Neutrophil (primary cell): ENCODE results near the gene GART.

Source experiments
- H3K27ac ChIP-seq: fragments of 200-600 bp; sonication (generic); 2 replicates; pipeline ENCODE4 v1.5.1; 2016; ENCODE audit warnings: mild to moderate bottlenecking, moderate library complexity
- H3K27me3 ChIP-seq: fragments of 200-600 bp; sonication (generic); 2 replicates; pipeline ENCODE4 v1.6.0; 2016; ENCODE audit warnings: mild to moderate bottlenecking
- H3K36me3 ChIP-seq: fragments of 200-600 bp; sonication (generic); 2 replicates; pipeline ENCODE4 v1.5.1; 2017
- H3K4me1 ChIP-seq, 2 experiments: fragments of 200-600 bp in 1 of 2; sonication (generic) in 1 of 2; 1 replicate in 1 of 2; 2 replicates in 1 of 2; pipeline versions ENCODE4 v1.5.1 to v1.6.1; 2013 to 2016; ENCODE audit warnings: low read depth in 1 of 2, low read length in 1 of 2, mild to moderate bottlenecking in 1 of 2, moderate library complexity in 1 of 2; ENCODE audit not compliant: control insufficient read depth in 1 of 2, insufficient read depth in 1 of 2
- H3K4me3 ChIP-seq, 2 experiments: fragments of 200-600 bp in 1 of 2; sonication (generic) in 1 of 2; 1 replicate in 1 of 2; 2 replicates in 1 of 2; pipeline ENCODE4 v1.5.1; 2013 to 2016; ENCODE audit warnings: low read depth in 1 of 2, low read length in 1 of 2, mild to moderate bottlenecking in 1 of 2, moderate library complexity in 1 of 2
- H3K9me3 ChIP-seq: fragments of 200-600 bp; sonication (generic); 2 replicates; pipeline ENCODE4 v1.5.1; 2016
- TF ChIP-seq, protein P1 (sequence below): fragments of 200-600 bp; sonication (generic); IDR thresholded peaks from 2 replicates; pipeline ENCODE4 v1.5.1; 2016; ENCODE audit warnings: antibody characterized with exemption

Gene GART

DNA sequence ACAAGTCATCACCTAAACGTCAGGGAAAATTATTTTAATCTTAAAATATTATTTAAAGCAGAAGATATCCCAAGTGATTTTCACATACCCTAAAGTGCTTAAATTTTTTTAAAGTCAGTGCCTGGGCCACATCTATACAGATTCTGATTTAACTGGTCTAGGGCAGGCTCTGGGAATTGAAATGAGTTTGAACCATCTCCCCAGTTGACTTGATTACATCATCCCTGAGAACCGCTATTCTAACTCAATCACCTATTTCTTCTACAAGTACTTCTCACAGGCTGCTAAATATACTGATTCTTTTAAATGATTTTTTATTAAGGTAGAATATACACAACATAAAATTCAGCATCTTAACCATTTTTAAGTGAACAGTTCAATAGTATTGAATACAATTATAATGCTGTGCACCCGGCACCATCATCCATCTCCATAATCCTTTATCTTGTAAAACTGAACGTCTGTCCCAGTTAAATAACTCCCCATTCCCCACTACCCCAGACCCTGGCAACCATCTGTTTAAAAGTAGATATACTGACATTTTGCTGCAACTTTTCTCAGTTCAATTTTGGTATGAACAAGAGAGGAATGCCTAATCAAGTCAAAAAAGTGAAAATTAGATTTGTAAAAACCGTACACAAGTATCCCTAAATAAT is 19.5 kb downstream of the GART start:
- Histone ChIP-seq H3K36me3 (peaks cover 32% of the 10 kb centered on the region), H3K27me3 (no peaks in the 10 kb centered on the region), H3K27ac (no peak overlapping the region), H3K4me3 (no peak overlapping the region), H3K4me1 (peaks cover 7 to 11% of the 10 kb centered on the region in 2 experiments), H3K9me3 (no peaks in the 10 kb centered on the region)
- TF ChIP-seq, protein P1, sequence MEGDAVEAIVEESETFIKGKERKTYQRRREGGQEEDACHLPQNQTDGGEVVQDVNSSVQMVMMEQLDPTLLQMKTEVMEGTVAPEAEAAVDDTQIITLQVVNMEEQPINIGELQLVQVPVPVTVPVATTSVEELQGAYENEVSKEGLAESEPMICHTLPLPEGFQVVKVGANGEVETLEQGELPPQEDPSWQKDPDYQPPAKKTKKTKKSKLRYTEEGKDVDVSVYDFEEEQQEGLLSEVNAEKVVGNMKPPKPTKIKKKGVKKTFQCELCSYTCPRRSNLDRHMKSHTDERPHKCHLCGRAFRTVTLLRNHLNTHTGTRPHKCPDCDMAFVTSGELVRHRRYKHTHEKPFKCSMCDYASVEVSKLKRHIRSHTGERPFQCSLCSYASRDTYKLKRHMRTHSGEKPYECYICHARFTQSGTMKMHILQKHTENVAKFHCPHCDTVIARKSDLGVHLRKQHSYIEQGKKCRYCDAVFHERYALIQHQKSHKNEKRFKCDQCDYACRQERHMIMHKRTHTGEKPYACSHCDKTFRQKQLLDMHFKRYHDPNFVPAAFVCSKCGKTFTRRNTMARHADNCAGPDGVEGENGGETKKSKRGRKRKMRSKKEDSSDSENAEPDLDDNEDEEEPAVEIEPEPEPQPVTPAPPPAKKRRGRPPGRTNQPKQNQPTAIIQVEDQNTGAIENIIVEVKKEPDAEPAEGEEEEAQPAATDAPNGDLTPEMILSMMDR, result no peak

DNA sequence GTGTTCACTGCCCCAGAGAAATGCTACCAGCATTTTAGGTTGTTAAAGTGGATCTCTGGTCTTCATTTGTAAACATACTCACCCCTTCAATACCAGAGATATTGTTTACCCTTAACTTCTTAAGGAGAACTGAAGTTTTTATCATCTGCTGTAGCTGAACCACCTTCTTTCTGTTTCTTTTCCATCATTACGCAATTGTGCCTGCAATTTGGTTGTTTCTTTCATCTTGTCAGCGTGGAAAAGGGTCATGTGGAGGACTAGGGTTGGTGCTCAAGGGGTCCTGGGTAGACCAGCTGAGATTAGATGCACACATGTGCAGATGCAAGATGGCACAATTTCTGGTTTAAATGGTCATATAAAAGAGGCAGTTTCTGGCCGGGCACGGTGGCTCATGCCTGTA is 23.0 kb downstream of the GART start:
- H3K4me3 ChIP-seq, result no peak overlapping the region
- H3K27ac ChIP-seq, result no peak overlapping the region
- no peaks in the 10 kb centered on the region for H3K4me1 ChIP-seq
- TF ChIP-seq, protein P1, result no peak
- no peaks in the 10 kb centered on the region for H3K9me3 ChIP-seq
- peaks cover 64% of the 10 kb centered on the region for H3K36me3 ChIP-seq
- H3K27me3 ChIP-seq, result no peaks in the 10 kb centered on the region

DNA sequence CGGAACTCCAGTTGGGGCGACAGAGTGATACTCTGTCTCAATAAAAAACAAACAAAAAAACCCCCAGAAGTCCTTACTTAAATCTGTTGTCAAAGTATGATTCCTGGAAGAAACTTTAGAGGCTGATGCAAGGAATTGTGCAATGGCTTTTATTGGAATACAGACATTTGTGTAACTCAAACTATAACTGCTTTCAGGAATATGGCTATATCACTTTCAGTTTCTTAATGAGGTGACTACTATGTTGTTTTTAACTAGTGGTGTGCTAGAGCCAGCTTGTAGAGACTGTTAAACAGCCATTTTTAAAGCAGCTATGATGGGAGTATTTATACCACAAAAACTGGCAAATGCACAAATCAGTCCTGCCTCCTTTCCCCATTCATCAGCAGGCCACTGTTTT is 27.7 kb downstream of the GART start:
- Histone ChIP-seq H3K9me3 (no peaks in the 10 kb centered on the region), H3K4me3 (no peak overlapping the region), H3K27me3 (no peaks in the 10 kb centered on the region), H3K27ac (no peak overlapping the region), H3K4me1 (no peaks in the 10 kb centered on the region), H3K36me3 (peaks cover 89% of the 10 kb centered on the region)
- TF ChIP-seq, protein P1, result no peak

DNA sequence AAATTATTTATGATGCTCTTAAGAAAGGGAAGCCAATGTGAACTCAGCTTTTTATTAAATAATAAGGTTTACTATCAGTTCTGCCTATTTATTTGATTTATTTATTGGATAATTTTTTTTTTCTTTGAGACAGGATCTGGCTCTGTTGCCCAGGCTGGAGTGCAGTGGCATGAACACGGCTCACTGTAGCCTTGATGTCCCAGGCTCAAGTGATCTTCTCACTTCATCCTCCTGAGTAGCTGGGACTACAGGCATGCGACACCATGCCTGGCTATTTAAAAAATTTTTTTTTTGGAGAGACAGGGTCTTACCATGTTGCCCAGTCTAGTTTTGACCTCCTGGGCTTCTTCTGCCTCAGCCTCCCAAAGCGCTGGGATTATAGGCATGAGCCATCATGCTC is 29.4 kb downstream of the GART start:
- peaks cover 84% of the 10 kb centered on the region for H3K36me3 ChIP-seq
- H3K9me3 ChIP-seq, result no peaks in the 10 kb centered on the region
- no peaks in the 10 kb centered on the region for H3K27me3 ChIP-seq
- H3K4me1 ChIP-seq, result no peaks in the 10 kb centered on the region
- H3K27ac ChIP-seq, result no peak overlapping the region
- H3K4me3 ChIP-seq, result no peak overlapping the region
- TF ChIP-seq, protein P1, result no peak

DNA sequence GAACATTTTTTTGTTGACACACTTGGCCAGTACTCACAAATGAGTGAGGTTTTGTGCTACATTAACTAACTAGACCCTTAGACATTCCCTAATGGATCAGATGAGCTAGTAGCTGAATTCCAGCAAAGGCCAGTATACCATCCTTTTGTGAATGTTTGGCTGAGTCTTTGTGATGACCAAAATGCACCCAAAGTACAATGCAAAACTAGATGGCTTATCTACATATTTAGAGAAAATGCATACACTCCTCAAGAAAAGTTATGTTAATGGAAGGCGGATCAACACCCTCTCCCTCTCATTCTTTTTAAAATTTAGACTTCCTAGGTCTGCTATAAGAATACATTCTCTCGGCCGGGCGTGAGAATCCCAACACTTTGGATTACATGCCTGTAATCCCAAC is 30.3 kb downstream of the GART start:
- no peaks in the 10 kb centered on the region for H3K27me3 ChIP-seq
- no peak overlapping the region for H3K4me3 ChIP-seq
- no peaks in the 10 kb centered on the region for H3K9me3 ChIP-seq
- no peak overlapping the region for H3K27ac ChIP-seq
- TF ChIP-seq, protein P1, result no peak
- no peaks in the 10 kb centered on the region for H3K4me1 ChIP-seq
- peaks cover 76% of the 10 kb centered on the region for H3K36me3 ChIP-seq
